GM20431 (cell line): ENCODE results near the gene PRKRIP1.

Experiments used
- in situ Hi-C: fragments of 300-500 bp; cut with MseI, MboI; formaldehyde crosslinking; loops from one replicate; pipeline ENCODE4 v1.15.0; 2020; ENCODE audit warnings: low sequenced_read_pairs; ENCODE audit not compliant: unreplicated experiment

Gene PRKRIP1

GRCh38 chr7:102452451-102452850 is 56.3 kb downstream of the PRKRIP1 start:
- in situ Hi-C loops = loop anchor here (5.0 kb wide), 1 partner anchor 45 kb away; no protein-coding TSS in a partner anchor

DNA sequence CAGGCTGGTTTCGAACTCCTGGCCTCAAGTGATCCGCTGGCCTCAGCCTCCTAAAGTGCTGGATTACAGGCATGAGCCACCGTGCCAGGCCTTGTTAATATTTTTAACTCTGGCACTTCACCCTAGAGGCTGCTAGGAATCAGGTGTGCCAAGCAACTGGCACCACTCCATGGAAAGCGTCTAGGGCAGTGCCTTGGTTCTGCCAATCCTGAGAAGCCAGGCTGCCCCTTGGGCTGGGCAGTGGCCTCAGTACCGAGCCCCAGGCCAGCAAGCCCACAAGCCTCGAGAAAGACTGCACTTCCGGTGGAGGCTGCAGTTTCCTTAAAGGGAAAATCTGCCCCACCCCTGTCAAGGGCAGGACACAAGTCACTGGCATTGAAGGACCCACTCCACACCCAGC is 57.2 kb downstream of the PRKRIP1 start:
- in situ Hi-C loops = loop anchor here (5.0 kb wide), 1 partner anchor 46 kb away; no protein-coding TSS in a partner anchor

GRCh38 chr7:102454468-102454867 is 58.3 kb downstream of the PRKRIP1 start:
- in situ Hi-C loops = loop anchor here (5.0 kb wide), 1 partner anchor 47 kb away; no protein-coding TSS in a partner anchor

DNA sequence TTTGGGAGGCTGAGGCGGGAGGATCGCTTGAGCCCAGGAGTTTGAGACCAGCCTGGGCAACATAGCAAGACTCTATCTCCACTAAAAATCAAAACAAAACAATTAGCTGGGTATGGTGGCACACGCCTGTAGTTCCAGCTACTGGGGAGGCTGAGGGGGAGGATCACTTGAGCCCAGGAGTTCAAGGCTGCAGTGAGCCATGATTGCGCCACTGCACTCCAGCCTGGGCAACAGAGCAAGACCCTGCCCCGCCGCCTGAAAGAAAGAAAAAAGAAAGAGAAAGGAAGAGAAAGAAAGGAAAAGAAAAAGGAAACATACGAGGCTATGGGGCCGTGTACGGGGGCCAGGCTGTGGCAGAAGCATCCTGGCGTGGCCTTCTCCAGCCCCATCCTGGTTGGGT is 58.8 kb downstream of the PRKRIP1 start:
- in situ Hi-C loops = loop anchor here (5.0 kb wide), 1 partner anchor 48 kb away; no protein-coding TSS in a partner anchor

DNA sequence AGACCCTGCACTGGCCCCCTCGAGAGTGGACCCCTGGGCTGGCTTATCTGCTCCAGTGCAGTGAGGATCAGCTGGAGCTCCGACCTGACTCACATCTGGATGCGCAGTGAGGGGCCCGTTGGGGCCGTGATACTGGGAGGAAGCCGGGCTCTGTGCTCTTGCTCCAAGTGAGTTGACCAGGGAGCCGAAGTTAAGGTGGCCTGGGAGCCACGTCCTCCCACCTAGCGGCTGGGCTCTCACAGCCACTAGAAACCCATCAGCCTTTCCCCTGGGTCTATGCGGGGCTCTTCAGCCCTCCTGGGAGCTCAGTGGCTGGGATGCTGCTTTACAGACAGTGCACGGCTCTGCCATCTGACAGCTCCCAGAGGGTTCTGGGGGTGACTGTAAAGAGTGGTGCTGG is 59.4 kb downstream of the PRKRIP1 start:
- in situ Hi-C loops = no loop called here

DNA sequence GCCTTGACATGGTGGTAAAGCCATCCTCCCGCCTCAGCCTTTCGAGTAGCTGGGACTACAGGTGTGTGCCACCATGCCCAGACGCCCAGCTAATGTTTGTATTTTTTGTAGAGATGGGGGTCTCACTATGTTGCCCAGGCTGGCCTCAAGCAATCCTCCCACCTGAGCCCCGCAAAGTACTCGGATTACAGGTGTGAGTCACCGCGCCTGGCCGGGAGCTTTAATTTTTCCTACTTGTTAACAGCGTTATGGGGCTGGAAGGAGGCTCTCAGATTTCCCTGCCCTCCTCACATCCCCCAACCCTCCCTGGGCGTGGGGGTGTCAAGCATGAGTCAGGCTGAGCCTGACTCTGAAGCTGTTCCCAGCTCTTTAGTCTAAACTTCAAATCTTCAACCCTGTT is 60.2 kb downstream of the PRKRIP1 start:
- in situ Hi-C loops = no loop called here

DNA sequence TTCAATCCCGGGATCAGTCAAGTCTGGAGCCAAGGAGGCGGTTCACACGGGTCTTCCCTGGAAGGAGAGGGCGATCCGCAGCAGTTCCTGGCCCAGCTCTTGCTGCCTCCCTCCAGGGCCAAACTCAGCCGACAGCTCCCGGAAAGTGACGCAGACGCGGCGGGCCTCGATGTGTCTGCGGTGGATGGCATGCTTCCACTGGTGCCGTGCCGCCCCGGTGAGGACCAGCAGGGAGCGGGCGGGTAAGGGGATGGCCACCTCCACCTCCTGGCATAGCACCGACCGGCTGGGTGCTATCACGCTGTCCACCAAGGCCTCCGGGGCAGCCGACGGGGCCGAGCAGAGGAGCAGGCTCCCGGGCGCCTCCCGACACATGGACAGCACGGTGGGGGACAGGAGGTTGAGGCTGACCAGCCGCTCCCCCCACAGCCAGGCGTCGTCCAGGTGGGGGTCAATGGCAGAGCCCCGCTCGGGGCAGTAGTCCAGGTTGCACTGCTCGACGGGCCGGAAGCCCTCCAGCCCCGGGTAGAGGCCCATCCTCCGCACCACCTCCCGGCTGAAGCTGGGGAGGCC is 61.3 kb downstream of the PRKRIP1 start:
- in situ Hi-C loops = no loop called here

- in situ Hi-C loops = no loop called here
Measured at GRCh38 chr7:102459221-102459844, 63.2 kb downstream of the PRKRIP1 start.

GRCh38 chr7:102460467-102460866 is 64.3 kb downstream of the PRKRIP1 start:
- in situ Hi-C loops = no loop called here

DNA sequence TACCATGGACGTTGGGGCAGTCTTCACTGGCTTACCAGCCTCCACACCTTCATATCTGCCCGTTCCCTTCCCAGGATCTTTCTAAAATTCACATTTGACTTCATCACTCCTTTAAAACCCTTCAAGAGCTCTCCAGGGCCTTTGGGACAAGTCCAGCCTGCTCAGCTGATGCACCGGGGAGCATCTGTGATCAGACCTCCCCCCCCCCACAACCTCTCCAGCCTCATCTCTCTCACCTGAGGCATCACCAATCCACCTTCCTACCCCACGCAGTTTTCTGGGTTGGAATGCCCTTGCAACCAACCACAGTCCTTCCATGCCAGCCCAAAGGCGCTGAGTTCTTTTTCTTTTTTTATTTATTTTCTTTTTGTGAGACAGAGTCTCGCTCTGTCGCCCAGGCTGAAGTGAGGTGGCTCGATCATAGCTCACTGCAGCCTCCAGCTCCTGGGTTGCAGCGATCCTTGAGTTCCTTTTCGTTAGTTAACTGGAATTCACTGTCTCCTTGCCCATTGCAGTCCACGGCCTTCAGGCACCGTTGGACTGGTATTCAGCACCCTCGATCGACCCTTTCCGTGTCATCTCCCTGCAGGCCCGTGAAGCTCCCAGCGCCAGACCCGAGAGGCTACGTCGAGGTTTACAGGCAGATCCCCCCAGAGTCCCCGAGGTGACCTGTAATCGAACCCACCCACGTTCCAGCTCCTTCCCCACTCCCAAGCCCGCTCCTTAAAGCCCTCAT is 67.8 kb downstream of the PRKRIP1 start:
- in situ Hi-C loops = no loop called here

GRCh38 chr7:102464577-102465280 is 68.6 kb downstream of the PRKRIP1 start, which contains the start of the genes ALKBH4 and LRWD1:
TSS of gene ALKBH4 (minus strand) at chr7:102464863. CDS start at chr7:102464836, 27 bp downstream.
TSS of gene LRWD1 (plus strand) at chr7:102464984. CDS start at chr7:102465081, 97 bp downstream.
- in situ Hi-C loops = no loop called here

- in situ Hi-C loops = no loop called here
Measured at GRCh38 chr7:102466097-102466496, 69.9 kb downstream of the PRKRIP1 start.

- in situ Hi-C loops = no loop called here
Measured at GRCh38 chr7:102467581-102468477, 71.7 kb downstream of the PRKRIP1 start.

- in situ Hi-C loops = no loop called here
Measured at GRCh38 chr7:102468478-102469350, 72.6 kb downstream of the PRKRIP1 start.

DNA sequence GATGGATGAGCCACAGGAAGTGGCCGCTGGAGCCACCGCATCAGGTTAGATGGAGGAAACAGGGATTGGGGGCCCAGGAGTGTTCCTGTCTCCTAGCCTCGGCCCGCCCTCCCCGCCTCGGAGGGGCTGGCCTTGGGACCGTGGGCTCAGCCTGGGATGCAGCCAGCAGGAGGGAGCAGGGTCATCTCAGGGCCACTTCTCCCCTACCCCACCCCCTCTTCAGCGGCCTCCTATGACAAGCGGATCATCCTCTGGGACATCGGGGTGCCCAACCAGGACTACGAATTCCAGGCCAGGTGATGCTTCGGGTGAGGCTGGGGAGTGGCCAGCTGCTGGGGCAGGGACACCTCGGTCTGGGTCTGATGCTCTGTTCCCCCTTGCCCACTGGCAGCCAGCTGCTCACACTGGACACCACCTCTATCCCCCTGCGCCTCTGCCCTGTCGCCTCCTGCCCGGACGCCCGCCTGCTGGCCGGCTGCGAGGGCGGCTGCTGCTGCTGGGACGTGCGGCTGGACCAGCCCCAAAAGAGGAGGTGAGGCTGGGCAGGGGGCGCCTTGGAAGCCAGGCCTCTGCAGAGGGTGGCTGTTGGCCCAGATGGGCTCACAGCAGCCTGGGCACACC is 73.3 kb downstream of the PRKRIP1 start:
- in situ Hi-C loops = no loop called here

DNA sequence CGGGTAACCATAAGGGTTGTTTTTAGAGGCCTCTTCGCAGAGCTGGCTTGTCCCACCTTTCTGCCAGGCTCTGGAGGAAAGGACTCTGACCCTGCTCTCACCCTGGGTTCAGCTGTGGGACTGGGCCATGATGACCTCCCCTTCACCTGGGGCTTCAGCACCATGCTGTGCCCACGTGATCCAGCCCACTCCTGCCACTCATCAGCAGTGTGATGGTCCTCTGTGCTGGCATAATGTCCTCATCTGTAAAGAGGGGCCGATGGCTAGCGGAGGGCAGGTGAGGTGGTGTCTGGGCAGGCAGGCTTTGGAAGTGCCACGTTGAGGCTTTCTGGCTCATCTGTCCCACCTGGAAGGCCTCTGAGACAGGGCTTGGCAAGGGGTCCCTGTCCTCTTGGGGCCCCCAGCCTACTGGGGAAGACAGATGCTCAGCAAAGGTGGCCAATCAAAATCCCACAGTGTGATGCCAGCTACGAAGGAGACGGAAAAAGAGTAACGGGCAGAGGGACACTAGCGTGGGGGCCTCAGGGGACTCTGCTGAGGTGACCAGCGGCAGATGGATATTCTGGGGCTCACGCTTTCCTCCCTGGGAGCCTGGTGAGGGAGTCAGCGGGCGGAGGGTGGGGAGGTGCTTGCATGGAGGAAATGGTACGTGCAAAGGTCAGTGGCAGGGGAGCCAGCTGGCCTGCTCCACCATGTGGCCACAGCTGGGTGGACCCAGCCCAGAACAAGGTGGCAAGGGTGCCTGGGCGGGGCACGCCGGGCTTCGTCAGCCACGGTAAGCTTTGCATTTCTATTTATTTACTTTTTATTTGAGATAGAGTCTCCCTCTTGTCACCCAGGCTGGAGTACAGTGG is 74.0 kb downstream of the PRKRIP1 start:
- in situ Hi-C loops = no loop called here

DNA sequence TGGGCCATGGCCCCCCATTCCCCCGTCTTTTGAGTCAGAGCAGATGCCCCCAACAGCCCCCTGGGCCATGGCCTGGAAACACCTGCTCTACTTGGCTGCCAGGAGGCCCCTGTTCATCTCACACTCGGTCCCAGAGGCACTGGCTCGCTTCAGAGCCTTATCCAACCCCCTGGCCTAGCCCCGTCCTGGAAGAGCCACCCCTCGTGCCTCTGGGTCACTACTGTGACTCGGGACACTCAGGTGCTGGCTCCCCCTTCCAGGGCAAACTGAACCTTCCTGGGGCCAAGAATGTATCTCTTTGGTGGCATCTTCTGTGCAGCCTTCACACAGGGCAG is 75.6 kb downstream of the PRKRIP1 start:
- in situ Hi-C loops = no loop called here
